CD4-positive, alpha-beta T cell treated with Interleukin-6 for 4 hours (primary cell): ENCODE measurements around the gene SF3B2.
"Not testable (repeated sequence)": the region's sequence is repeated elsewhere in the genome, so short reads cannot be mapped to it uniquely, and the experiment has no call there.

Experiments
- DNase-seq: peaks from one replicate; pipeline ENCODE4 v3.0.0-alpha.2; 2020; ENCODE audit warnings: mixed read lengths

The SF3B2 gene

GRCh38 chr11:66112601-66113499 is 60.7 kb downstream of the SF3B2 start:
- no peak for DNase-seq

GRCh38 chr11:66114957-66115356 is 62.8 kb downstream of the SF3B2 start:
- not testable (repeated sequence) for DNase-seq

- peak; percentile 29 for DNase-seq
Measured at GRCh38 chr11:66115638-66116301, 63.6 kb downstream of the SF3B2 start.

DNA sequence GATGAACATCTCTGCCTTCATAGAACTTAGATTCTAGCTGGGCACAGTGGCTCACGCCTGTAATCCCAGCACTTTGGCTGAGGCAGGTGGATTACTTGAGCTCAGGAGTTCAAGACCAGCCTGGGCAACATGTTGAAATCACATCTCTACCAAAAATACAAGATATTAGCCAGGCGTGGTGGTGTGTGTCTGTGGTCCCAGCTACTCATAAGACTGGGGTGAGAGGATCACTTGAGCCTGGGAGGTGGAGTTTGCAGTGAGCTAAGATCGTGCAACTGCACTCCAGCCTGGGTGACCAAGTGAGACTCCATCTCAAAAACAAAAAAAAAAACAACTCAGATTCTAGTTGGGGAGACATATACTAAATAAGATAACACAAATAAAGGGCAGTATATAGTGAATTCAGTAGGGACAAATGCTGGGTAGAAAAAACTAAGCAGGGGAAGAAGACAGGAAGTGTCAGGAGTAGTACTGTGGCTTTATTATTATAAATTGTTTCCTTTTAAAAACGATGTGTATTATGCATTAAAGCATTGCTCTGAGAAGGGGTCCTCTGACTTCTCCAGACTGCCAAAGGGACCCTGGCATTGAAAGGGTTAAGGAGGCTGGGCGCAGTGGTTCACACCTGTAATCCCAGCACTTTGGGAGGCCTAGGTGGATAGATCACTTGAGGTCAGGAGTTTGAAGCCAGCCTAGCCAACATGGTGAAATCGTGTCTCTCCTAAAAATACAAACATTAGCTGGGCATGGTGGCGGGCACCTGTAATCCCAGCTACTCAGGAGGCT is 64.6 kb downstream of the SF3B2 start:
- DNase-seq = peak; percentile 12

DNA sequence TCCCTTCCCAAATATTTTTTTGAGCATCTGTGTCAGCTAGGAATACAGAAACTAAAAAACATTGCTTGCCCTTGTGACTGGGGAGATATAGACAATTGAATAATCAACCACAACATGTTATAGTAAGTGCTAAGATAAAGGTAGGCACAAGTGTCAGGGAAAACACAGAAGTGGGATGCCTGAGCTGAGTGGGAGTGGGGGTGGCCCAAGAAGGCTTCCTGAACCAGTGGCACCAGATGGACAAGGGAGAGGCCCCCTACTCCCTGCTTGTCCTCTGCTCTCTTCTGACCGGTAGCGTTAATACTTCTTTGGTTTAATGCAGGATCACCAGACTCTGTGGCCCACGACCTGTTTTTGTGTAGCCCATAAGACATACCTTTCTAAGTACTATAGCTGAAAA is 66.7 kb downstream of the SF3B2 start:
- no peak for DNase-seq
